HG02759 (cell line): Measurements from ENCODE around the gene NID1.
A peak's percentile ranks its signal among the peaks of the same experiment; 100 is the strongest.
"Not testable (repeated sequence)": the region's sequence is repeated elsewhere in the genome, so short reads cannot be mapped to it uniquely, and the experiment has no call there.

Source experiments
- ATAC-seq: cut with Tn5 transposase; IDR thresholded peaks from one replicate; pipeline ENCODE4 v1.9.1; 2021; ENCODE audit warnings: mild to moderate bottlenecking, moderate library complexity; ENCODE audit not compliant: unreplicated experiment

The NID1 gene

DNA sequence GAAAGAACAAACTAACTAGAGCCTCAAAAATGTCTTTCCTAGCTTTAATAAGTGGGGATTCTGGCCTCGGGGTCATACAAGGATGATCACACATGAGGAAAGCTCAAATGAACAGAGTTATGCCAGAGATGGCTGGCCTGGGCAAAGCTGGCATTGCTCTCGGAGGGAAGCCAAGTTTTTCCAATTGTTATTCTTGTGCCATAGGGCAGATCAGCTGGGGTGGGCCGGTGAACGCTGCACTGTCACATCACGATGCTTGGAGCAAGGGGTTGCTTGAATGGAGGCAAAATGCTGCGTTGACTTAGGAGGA is 122.3 kb downstream of the NID1 start:
- ATAC-seq, result no peak

DNA sequence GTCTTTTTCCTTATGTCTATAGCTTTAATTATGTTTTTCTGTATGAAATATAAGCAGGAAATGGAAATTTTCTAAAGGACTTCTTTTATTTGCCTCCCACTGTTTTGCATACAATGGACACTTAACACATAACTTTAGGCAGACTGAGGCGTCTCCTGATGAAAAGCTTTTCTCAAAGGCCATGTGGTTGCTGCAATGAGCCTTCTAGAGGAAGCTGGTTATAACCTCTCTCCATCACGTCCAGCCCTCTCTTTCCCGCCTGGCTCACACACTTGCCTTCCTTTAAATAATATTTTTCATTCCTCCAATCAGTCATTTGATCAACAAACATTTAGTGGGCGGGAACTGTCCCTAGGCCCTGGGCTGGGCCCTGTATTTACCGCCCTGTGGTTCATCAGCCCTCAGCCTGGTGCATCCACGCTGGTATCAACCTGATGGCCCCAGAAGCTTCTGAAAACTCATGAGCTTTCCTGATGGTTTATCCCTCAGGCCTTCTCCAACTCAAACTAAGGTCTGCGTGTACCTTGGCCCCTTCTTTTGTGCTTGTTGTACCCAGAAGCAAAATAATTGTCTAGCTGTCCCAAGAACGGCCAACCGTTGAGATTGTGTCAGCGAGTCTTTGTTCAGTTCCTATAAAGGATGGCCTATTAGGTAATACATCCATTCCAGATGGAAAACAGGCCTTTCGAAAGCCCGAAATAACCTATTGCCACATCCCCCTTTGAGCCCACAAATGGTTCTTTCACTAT is 122.8 kb downstream of the NID1 start:
- ATAC-seq, result no peak

DNA sequence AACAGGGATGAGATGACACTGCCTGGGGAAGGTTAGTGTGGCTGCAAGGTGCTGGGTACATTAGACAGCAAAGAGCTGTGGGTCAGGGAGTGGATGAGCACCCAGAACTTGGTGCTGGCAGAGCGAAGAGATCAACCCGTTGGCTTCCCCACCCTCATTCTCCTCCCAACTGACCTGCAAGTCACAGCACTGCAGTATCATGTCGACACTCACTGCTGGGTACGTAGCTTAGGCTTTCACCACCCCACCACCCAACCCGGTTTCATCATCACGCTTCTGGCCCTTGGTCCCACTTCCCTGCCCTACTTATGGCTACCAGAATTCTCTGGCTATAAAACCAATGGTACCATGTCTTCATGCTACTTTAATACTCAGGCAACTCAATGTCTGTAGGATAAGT is 124.6 kb downstream of the NID1 start:
- no peak for ATAC-seq

DNA sequence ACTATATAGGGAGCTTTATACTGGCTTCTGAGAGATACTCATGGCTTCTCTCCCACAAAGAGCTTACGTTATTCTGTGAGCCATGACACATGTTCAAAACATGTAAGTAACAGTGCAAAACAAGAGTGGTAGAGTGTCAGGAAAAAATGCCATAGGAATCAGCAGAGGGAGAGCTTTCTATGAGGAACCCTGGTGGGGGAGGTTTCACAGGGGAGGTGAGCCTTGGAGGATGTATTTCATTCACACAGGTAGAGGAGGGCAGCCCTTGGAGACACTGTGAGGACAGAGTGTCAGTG is 125.5 kb downstream of the NID1 start:
- ATAC-seq, result no peak

DNA sequence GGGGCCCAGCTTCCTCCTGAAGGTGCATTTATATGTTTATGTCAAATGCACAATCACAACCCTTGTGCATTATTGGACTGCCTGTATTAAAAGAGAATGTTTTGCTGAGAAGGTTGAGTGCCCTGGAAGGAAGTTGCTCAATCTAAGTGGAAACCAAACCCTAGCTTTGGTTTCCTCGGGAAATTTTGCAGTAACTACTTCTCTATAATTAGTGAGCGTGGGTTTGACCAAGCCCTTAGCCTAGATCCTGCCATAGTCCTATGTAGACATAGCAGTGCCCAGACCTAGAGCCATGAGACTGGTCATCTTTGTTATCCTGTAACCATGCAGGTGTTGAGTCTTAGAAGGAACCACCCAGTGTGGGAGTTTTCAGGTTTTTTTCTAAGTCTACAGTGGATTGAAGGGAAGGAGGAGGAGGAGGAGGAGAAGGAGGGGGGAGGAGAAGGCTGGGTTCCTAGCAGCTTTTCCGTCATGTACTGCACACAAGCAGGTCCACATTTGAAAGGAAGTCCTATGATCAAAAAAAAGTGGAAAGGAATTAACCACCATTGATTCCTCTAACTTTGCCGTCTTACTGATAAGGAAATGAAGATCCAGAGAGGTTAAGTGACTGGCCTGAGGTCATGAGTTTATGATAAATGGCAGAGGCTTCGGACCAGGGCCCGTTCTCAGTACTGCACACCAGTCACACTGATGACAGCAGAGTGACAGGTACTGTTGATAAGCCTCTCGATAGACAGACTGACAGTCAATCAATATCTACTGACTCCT is 126.0 kb downstream of the NID1 start:
- ATAC-seq, result peak; percentile 68

DNA sequence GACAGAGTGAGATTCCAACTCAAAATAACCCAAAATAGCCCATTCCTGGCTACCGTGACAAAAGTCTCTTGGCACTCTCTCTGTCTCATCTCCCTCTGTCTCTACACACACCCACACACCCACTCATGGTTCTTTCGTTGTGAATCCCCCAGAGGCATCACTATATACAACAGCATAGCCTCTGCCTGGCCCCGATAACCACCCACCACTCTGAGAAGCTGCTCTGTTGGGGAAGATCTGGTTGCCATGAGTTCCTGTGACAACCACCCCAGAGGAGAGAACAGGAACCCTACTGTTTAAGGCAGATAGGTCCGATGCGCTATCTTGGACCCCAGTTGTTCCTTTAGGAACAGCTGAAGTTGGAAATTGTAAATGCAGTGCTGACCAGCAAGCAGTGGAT is 127.8 kb downstream of the NID1 start:
- peak; percentile 53 for ATAC-seq

DNA sequence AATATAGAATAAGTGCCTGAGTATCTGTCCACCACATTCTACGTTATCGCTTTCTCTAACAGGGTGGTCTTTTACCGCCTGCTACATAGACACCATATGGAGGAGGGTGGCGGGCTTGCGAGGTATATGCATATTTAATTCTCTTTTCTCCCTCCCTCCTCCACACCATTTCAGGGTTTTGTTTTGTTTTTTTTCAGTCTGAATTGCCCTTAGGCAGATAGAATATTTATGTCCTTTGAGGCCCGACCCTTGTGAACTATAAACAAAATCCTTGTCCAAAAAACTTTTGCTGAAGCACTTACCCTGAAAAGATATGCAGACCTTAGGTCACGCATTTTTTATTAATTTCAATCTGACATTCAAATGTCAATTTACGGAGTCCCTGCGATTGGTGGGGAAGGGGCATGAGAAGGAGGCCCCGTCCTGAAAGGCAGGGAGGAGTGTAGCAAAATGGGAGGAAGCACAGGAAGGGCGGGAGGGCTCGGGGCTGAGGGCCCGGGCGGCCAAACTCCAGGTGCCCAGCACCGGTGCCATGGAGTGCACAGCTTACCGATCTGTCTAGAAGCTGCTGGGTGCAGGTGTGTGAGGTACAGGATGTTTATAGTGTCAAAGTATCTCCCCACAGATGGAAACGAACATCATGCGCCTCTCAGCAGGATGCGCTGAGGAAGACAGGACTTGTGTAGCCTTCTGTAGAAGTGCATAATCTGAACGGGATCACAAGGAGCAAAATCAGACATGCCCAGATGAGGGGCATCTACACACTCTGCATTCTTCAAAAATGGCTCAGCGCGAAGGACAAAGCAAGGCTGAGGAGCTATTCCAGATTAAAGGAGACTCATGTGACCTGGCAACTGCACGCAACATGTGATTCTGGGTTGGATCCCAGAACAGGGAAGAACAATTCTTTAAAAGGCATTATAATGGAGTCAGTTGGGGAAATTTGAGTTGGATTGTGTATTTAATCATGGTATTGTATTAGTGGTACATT is 129.4 kb downstream of the NID1 start:
- ATAC-seq, result no peak

DNA sequence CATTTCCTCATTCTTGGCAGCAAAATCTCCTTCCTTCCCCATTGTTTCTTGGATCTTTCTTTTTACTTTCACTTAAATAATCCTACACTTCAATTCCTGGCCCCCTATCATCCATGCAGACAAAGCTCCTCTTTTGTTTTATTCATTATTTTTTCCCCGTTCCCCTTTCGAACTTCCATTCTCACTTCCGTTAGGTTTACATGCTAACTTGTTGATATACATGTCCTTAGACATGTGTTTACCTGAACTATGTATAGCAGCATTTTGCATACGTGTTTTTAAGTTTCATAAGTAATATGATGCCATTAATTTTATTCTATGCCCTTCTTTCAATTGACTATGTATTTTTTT is 131.1 kb downstream of the NID1 start:
- no peak for ATAC-seq

DNA sequence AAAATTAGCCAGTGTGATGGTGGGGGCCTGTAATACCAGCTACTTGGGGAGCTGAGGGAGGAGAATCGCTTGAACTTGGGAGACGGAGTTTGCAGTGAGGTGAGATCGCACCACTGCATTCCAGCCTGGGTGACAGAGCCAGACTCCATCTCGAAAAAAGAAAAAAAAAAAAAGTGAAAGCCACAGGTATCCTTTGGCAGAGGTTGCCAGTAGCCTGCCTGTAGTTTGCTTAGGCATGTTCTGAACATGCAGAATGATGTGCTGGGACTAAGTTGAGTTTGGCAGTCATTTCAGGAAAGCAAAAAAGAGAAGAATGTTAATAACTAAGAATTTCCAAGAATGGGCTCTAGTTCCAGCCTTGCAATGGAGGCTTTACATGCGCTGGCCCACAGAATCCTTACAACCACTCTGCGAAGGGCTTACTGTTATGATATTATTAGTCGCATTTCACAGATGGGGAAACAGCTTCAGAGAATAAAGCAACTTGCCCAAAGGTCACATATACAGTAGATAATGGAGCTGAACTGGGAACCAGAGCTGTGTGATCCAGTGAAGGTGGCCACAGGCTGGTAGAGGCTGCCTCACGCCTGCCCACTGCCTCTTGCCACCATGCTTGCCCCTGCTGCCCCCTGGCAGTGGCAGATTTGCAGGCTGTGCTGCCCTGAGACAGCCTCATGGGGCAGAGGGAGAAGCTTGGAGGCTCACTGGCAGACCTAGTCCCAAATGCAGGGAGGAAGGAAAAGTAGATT is 131.7 kb downstream of the NID1 start:
- no peak for ATAC-seq

DNA sequence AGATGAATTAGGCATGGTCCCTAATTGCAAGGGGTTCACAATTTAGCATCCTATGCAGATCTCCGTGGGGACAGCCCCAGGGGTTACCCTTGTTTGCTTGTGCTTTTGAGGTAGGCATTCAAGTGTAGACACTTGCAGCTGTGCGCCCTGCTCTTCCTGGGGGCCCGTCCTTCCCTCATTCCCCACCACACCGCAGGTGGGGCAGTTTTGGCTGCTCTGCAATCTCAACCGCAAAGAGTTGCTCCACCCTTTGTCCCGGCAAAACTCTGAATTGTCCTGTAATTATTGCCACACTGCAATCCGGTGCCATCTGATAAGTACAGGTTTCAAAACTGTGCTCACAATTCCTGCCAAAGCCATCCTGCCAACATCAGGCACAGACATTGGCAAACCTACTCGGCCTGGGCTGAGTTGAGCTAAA is 132.8 kb downstream of the NID1 start:
- ATAC-seq, result peak; percentile 66

DNA sequence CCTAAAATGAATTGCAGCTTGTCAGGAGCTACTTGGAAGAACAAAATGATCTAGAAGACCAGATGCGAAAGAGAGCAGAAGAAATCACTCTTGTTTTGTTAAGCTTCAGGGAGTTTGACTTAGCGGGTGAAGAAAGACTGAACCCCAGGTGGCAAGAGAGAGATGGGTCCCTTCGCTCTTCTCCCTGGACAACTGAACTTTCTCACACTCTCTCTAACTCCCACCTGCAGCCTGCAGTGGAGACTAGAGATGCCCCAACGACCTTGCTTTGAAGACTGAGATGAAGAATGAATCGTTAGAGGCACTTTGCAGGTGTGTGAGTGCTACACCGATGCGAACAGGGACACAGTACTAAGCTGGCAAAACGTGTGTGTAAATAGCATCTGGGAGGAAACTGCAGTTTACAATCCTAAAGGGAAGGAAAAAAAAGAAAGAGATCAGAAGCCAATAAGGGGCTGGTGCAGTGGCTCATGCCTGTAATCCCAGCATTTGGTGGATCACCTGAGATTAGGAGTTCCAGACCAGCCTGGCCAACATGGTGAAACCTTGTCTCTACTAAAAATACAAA is 133.6 kb downstream of the NID1 start:
- no peak for ATAC-seq

DNA sequence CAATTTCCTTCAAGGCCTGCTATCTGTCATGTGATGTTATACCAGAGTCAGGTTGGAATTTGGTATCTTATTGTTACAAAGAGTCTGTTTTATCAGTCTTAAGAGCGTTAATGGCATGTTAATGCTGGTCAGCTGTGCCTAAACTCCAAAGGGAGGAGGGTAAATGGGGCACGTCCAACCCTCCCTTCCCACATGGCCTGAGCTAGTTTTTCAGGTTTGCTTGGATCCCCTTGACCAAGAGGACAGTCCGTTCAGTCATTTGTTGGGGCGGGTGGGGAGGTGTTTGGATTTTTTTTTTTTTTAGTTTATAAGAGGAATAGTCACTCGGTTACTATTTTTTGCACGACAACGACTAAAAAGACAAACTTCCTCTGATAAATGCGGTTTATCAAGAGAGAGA is 134.3 kb downstream of the NID1 start:
- no peak for ATAC-seq

DNA sequence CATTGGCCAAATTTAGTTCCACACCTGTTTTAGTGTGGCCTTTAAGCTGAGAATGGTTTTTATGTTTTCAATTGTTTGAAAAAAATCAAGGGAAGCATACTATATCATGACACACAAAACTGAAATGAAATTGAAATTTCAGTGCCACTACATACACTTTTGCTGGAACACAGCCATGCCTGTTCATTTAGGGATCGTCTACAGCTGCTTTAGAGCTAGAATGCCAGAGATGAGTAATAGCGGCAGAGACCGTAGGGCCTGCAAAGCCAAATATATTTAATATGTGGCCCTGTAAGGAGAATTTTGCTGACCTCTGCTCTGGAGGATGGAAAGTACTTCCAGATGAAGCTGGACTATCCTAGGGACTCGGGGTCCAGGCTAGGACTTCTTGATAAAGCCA is 135.7 kb downstream of the NID1 start:
- no peak for ATAC-seq

DNA sequence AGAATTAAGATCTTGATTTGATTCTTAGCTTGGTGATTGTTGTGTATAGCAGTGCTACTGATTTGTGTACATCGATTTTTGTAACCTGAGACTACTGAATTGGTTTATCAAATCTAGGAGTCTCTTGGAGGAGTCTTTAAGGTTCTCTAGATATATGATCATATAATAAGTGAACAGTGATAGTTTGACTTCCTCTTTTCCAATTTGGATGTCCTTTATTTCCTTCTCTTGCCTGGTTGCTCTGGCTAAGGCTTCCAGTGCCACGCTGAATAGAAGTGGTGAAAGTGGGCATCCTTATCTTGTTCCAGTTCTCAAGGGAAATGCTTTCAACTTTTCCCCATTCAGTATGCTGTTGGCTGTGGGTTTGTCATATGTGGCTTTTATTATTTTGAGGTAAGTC is 136.7 kb downstream of the NID1 start:
- ATAC-seq, result no peak

DNA sequence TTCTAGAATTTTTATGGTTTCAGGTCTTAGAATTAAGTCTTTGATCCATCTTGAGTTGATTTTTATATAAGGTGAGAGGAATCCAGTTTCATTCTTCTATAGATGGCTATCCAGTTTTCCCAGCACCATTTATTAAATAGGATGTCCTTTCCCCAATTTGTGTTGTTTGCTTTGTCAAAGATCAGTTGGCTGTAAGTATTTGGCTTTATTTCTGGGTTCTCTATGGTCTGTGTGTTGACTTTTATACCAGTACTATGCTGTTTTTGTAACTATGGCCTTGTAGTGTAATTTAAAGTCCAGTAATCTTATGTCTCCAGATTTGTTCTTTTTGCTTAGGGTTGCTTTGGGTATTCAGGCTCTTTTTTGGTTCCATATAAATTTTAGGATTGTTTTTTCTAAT is 137.3 kb downstream of the NID1 start:
- not testable (repeated sequence) for ATAC-seq
